Uterus (tissue), 2 donors: Measurements from ENCODE around the gene F10.

ENCODE experiments used
- POLR2A ChIP-seq, 2 donors: fragments of 450-650 bp; IDR thresholded peaks; one replicate each; pipeline ENCODE4 v1.6.1; 2016; ENCODE audit warnings: antibody characterized with exemption in 2 of 2, mild to moderate bottlenecking in 1 of 2, moderate library complexity in 1 of 2
- TF ChIP-seq, protein P1 (sequence below), 4 experiments: fragments of 200-600 bp in 2 of 4; fragments of 450-650 bp in 2 of 4; sonication (generic) in 2 of 4; IDR thresholded peaks; one replicate each; pipeline ENCODE4 v1.5.1; 2016 to 2019; ENCODE audit warnings: antibody characterized with exemption in 4 of 4, mild to moderate bottlenecking in 2 of 4, moderate library complexity in 1 of 4

DNA sequence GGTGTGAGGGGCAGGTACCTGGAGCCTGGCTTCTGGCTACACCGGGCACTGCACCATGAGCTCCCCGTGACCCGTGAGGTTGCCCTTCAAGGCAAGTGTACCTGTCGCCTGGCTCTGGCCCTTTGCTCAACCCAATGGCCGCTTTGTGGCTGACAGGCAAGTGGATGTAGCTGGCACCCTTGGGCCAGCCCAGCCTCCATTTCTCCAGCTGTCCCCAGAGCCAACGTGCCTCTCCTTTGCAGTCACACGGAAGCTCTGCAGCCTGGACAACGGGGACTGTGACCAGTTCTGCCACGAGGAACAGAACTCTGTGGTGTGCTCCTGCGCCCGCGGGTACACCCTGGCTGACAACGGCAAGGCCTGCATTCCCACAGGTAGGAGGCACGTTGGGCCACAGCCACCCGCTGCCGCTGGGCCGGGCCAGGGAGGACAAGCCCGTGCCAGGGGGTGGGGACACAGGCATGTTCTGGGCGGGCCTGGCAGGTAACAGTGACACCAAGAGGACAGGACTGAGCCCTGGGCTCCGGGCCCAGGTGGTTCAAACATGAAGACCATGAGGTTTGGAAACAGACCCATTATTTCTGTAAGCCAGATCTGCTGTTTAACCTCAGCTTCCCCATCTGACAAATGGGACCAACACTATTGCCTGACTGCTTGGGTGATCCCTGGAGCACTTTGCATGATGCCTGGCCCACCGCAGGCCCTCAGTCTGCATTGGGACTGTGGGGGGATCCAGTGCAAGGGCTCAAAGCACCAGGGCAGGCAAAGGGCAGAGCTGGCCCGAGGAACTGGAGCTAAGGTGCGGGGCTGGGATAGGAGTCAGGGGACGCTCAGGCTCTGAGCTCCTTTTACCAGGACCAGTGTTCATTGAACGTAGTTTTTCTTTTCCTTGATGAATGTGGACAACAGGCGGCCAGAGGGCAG is 18.3 kb downstream of the F10 start:
- TF ChIP-seq, protein P1, sequence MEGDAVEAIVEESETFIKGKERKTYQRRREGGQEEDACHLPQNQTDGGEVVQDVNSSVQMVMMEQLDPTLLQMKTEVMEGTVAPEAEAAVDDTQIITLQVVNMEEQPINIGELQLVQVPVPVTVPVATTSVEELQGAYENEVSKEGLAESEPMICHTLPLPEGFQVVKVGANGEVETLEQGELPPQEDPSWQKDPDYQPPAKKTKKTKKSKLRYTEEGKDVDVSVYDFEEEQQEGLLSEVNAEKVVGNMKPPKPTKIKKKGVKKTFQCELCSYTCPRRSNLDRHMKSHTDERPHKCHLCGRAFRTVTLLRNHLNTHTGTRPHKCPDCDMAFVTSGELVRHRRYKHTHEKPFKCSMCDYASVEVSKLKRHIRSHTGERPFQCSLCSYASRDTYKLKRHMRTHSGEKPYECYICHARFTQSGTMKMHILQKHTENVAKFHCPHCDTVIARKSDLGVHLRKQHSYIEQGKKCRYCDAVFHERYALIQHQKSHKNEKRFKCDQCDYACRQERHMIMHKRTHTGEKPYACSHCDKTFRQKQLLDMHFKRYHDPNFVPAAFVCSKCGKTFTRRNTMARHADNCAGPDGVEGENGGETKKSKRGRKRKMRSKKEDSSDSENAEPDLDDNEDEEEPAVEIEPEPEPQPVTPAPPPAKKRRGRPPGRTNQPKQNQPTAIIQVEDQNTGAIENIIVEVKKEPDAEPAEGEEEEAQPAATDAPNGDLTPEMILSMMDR (IDR thresholded peaks at IDR 0.05) = no peak
- no peak for TF ChIP-seq POLR2A (IDR thresholded peaks at IDR 0.05)
